Heart left ventricle (tissue), 16 donors: Measurements from ENCODE around the gene MAML3. TPM values are rescaled to one million over a fixed set of nuclear protein-coding genes. Genes with fewer than 3 reads are reported as not detected.

Source experiments
- ATAC-seq, 4 donors: fragments of 200-7000 bp; cut with Tn5 transposase; one replicate each; pipeline ENCODE4 v1.9.1; 2020 to 2022; ENCODE audit warnings: moderate library complexity in 4 of 4, mild to moderate bottlenecking in 3 of 4, moderate number of reproducible peaks in 1 of 4
- DNase-seq, 5 donors: peaks; one replicate each; pipeline ENCODE4 v3.0.0-alpha.2; 2020
- H3K27ac ChIP-seq, 12 donors: fragments of 200-600 bp; sonication (generic) in 4 of 12; one replicate each; pipeline versions ENCODE4 v1.5.0 to v1.8.0; 2016 to 2022; ENCODE audit warnings: mild to moderate bottlenecking in 2 of 12
- H3K27me3 ChIP-seq, 9 donors: fragments of 200-600 bp; sonication (generic) in 2 of 9; one replicate each; pipeline versions ENCODE4 v1.5.1 to v1.8.0; 2016 to 2022; ENCODE audit warnings: mild to moderate bottlenecking in 3 of 9
- H3K36me3 ChIP-seq, 9 donors: fragments of 200-600 bp; sonication (generic) in 2 of 9; one replicate each; pipeline versions ENCODE4 v1.5.0 to v1.8.0; 2018 to 2022; ENCODE audit warnings: mild to moderate bottlenecking in 2 of 9
- H3K4me1 ChIP-seq, 12 donors: fragments of 200-600 bp; sonication (generic) in 4 of 12; one replicate each; pipeline versions ENCODE4 v1.5.0 to v1.8.0; 2016 to 2022; ENCODE audit warnings: mild to moderate bottlenecking in 3 of 12
- H3K4me3 ChIP-seq, 12 donors: fragments of 200-600 bp; sonication (generic) in 4 of 12; one replicate each; pipeline versions ENCODE4 v1.5.0 to v1.8.0; 2017 to 2022; ENCODE audit warnings: mild to moderate bottlenecking in 9 of 12, moderate library complexity in 4 of 12
- H3K9me3 ChIP-seq, 12 donors: fragments of 200-600 bp; sonication (generic) in 4 of 12; one replicate each; pipeline versions ENCODE4 v1.5.0 to v1.8.0; 2016 to 2022; ENCODE audit warnings: mild to moderate bottlenecking in 1 of 12
- POLR2A ChIP-seq, 2 donors: fragments of 450-650 bp; IDR thresholded peaks; one replicate each; pipeline ENCODE4 v1.6.1; 2017; ENCODE audit warnings: antibody characterized with exemption in 2 of 2, mild to moderate bottlenecking in 2 of 2, moderate library complexity in 2 of 2
- WGBS, 4 donors: extraction: QIAGEN DNeasy Blood & Tissue Kit in 2 of 4; methylation state at CpG; one replicate each; pipeline versions ENCODE4 v1.1.5 to v1.1.7; 2013 to 2018; 5-methylcytosine and 5-hydroxymethylcytosine counted together
- intact Hi-C, 10 donors: fragments of 100-400 bp; cut with DNase I; formaldehyde crosslinking; loops; one replicate each; pipeline versions ENCODE4 v1.11.1 to v1.14.2; 2022
- polyA plus RNA-seq, 2 donors: library from polyadenylated mRNA; stranded (reverse); fragments of 200-250 nt; gene quantifications; one replicate each; pipeline ENCODE4 v1.2.3, GENCODE V29; 2013
- total RNA-seq, 9 donors: library from RNA; depleted of rRNA in 2 of 9; stranded (reverse); fragments of >200 nt in 2 of 9; fragmentation: NEBNext Ultra II Directional in 3 of 9; extraction: Animal tissue kit (Norgen Biotek cat#: 25700) in 3 of 9; gene quantifications; one replicate each; pipeline versions ENCODE4 v1.1.0 to v1.2.4, GENCODE V29; 2016 to 2023
- TF ChIP-seq, protein P1 (sequence below), 12 donors: fragments of 200-600 bp; sonication (generic) in 4 of 12; IDR thresholded peaks; one replicate each; pipeline versions ENCODE4 v1.5.0 to v1.8.0; 2018 to 2022; ENCODE audit warnings: antibody characterized with exemption in 12 of 12, mild to moderate bottlenecking in 5 of 12
- donor health status: ischemic (EF 13 %, LVEDD 7.1; RV severe dilation, severe dysfunction).
- donor health status: healthy with polysubstance abuse.
- donor health status: DM: no; HTN: yes; CAD: no.
- donor health status: DM: no; HTN: no; CAD: no.
- donor health status: ischemic (EF 25% LVEDD 6.9; RV normal size, moderate dysfunction).
- donor health status: ischemic (EF 25% LVEDD 5.7; RV mildly dilated, moderate dysfunction).
- donor health status: healthy.
- donor health status: DM: yes; HTN: yes; CAD: no.
- donor health status: ischemic (EF 35%, LVEDD 5.7; RV mildly dilated, moderate dysfunction).
- donor health status: nonischemic (EF 11% LVEDD 7.7; RV severe dilation, severe dysfunction).
- donor health status: DM: yes; HTN: yes; CAD: no.
- donor health status: PGD.
- donor health status: ischemic (EF 29% LVEDD 5.4; RV normal size, mild dysfunction).
- donor health status: nonischemic (EF 23%, LVEDD 6.1; RV moderate dilation, normal function).

Gene MAML3
- total and polyA plus RNA-seq, 11 donors: 0.76 to 5.9 (median 2.4) TPM

DNA sequence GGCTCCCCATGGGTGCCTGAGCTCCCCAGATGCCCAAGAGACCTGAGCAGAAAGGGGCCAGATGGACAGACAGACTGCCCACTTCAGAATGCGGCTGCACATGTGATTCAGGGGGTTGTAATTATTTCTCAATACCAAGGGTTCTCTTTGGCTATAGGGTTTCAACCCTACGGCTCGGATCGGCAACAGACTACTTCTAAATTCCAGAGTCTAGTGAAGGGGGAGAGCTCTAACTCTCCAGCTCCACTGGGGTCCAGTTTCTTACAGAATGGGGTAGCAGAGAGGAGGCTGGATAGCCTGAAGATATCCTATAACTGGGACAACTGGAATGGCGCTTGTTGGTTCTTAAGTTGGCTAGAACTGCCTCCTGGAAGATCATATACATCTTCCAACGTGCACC is 352.1 kb downstream of the MAML3 start:
- Histone ChIP-seq H3K27me3 (no peaks in the 10 kb centered on the region), H3K9me3 (no peaks in the 10 kb centered on the region), H3K27ac (no peak overlapping the region), H3K36me3 (no peaks in the 10 kb centered on the region), H3K4me1 (peaks cover 0 to 9% (median 0%) of the 10 kb centered on the region in 12 donors), H3K4me3 (no peak overlapping the region)
- 96 to 100% (median 98%) methylated on average over 6 of the region's 6 CpGs for WGBS, 4 donors
- no peak for DNase-seq
- TF ChIP-seq, protein P1, sequence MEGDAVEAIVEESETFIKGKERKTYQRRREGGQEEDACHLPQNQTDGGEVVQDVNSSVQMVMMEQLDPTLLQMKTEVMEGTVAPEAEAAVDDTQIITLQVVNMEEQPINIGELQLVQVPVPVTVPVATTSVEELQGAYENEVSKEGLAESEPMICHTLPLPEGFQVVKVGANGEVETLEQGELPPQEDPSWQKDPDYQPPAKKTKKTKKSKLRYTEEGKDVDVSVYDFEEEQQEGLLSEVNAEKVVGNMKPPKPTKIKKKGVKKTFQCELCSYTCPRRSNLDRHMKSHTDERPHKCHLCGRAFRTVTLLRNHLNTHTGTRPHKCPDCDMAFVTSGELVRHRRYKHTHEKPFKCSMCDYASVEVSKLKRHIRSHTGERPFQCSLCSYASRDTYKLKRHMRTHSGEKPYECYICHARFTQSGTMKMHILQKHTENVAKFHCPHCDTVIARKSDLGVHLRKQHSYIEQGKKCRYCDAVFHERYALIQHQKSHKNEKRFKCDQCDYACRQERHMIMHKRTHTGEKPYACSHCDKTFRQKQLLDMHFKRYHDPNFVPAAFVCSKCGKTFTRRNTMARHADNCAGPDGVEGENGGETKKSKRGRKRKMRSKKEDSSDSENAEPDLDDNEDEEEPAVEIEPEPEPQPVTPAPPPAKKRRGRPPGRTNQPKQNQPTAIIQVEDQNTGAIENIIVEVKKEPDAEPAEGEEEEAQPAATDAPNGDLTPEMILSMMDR (IDR thresholded peaks at IDR 0.05): no peak
- no peak for TF ChIP-seq POLR2A (IDR thresholded peaks at IDR 0.05)
- intact Hi-C loops: no loop called here
- no peak for ATAC-seq

DNA sequence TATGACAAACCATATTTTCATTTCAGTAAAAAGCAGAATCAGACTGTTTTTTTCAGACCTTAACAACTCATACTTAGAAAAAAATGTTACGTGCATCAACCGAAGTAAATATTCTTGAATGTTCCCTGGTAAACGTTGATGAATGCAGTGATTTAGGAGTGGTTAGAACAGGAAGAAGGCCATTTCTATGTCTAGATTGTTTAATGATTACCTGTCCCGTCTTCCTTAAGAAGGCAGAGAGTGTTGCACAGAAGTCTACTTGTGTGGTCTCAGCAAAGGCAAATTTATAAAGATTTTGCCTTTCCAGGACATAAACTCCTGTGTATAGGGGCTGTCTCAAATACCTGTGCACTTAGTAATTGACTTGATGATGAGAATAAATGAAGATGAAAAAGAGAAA is 353.9 kb downstream of the MAML3 start:
- Histone ChIP-seq H3K4me3 (no peak overlapping the region), H3K27ac (no peak overlapping the region), H3K36me3 (no peaks in the 10 kb centered on the region), H3K9me3 (no peaks in the 10 kb centered on the region), H3K4me1 (peaks cover 0 to 12% (median 0%) of the 10 kb centered on the region in 12 donors), H3K27me3 (no peaks in the 10 kb centered on the region)
- TF ChIP-seq POLR2A (IDR thresholded peaks at IDR 0.05): no peak
- TF ChIP-seq, protein P1 (IDR thresholded peaks at IDR 0.05): no peak
- no peak for DNase-seq
- intact Hi-C loops: no loop called here
- no peak for ATAC-seq
- 88 to 92% (median 90%) methylated on average over 4 of the region's 4 CpGs for WGBS, 4 donors

DNA sequence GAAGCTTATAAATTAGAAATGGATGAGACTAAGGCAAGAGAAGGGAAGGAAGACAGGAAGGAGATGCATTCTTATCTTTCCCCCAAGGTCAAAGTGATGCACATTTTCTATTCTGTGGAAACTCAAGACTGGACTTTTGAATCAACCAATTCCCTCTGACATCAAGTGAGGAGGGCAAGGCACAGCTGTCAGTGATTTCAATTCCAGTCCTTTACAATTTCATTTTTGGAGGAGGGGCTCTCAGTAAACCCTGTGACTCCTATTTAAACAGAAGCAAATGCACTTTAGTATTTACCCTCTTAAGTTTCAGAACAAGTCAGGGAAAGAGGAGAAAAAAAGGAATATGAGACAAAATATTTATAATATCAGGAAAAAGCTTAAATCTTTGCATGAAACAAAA is 354.4 kb downstream of the MAML3 start:
- intact Hi-C loops: no loop called here
- TF ChIP-seq, protein P1 (IDR thresholded peaks at IDR 0.05): no peak
- TF ChIP-seq POLR2A (IDR thresholded peaks at IDR 0.05): no peak
- no peak overlapping the region for H3K27ac ChIP-seq
- H3K9me3 ChIP-seq: no peaks in the 10 kb centered on the region
- ATAC-seq (no peak), DNase-seq (no peak)
- H3K36me3 ChIP-seq: no peaks in the 10 kb centered on the region
- peaks cover 0 to 17% (median under 1%) of the 10 kb centered on the region in 12 donors for H3K4me1 ChIP-seq
- H3K27me3 ChIP-seq: no peaks in the 10 kb centered on the region
- H3K4me3 ChIP-seq: no peak overlapping the region

DNA sequence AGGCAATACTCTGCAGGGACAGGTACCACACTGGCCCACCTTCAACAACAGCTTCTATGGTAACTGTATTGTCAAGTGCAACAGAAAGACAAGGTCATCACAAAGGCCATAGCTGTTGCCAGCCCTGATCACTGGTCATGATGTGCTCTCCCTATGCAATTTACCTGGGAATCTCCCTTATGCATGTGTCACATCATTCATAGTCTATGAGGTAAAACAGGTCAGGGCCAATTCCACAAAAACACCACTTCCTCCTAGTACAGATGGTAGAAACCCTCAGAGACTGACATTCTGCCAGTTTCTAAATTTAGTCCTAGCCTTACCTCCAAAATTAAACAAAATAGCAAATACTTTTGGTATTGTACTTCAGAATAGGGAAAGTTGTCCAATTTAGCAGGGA is 355.5 kb downstream of the MAML3 start:
- intact Hi-C loops: no loop called here
- TF ChIP-seq, protein P1 (IDR thresholded peaks at IDR 0.05): no peak
- TF ChIP-seq POLR2A (IDR thresholded peaks at IDR 0.05): no peak
- H3K4me1 ChIP-seq: peaks cover 0 to 22% (median 5%) of the 10 kb centered on the region in 12 donors
- ATAC-seq: no peak
- no peak overlapping the region for H3K4me3 ChIP-seq
- no peaks in the 10 kb centered on the region for H3K36me3 ChIP-seq
- no peaks in the 10 kb centered on the region for H3K9me3 ChIP-seq
- no peak for DNase-seq
- no peak overlapping the region for H3K27ac ChIP-seq
- H3K27me3 ChIP-seq: no peaks in the 10 kb centered on the region
